H1 (cell line): ENCODE data around the gene CACNA1B. TPM values are rescaled to one million over a fixed set of nuclear protein-coding genes. Genes with fewer than 3 reads are reported as not detected.

ENCODE experiments used
- CTCF ChIA-PET: fragments of 300-600 bp; sonication (Branson Sonifier 250); formaldehyde crosslinking; loops from one replicate; lab custom pipeline; 2021; ENCODE audit not compliant: partially characterized antibody; lab: Charles Lee
- POLR2A ChIA-PET: fragments of 300-600 bp; sonication (Branson Sonifier 250); formaldehyde crosslinking; loops from one replicate; lab custom pipeline; 2021; ENCODE audit warnings: inconsistent platforms; ENCODE audit not compliant: partially characterized antibody; lab: Charles Lee
- DNase-seq, 2 experiments: peaks; one replicate each; pipeline versions ENCODE4 v3.0.0 to v3.0.0-alpha.2; 2010 to 2022; ENCODE audit warnings: low spot score in 2 of 2, low read depth in 1 of 2, mixed read lengths in 1 of 2
- FAIRE-seq: peaks from 2 replicates; lab custom pipeline; 2011; peaks lifted over from hg19 to GRCh38; lab: Jason Lieb, UNC
- H2AFZ ChIP-seq: 2 replicates; pipeline ENCODE4 v1.8.1; 2012; ENCODE audit warnings: low read length, inconsistent platforms
- H2AK5ac ChIP-seq: 2 replicates; pipeline ENCODE4 v1.6.1; 2013; ENCODE audit warnings: low read depth, low read length
- H2BK120ac ChIP-seq: replicated peaks from 2 replicates; pipeline ENCODE3; 2013; ENCODE audit warnings: low read depth, low read length, inconsistent platforms
- H2BK12ac ChIP-seq: 2 replicates; pipeline ENCODE4 v1.6.1; 2013; ENCODE audit warnings: low read depth, low read length
- H2BK15ac ChIP-seq: 2 replicates; pipeline ENCODE4 v1.6.1; 2013; ENCODE audit warnings: low read length
- H2BK20ac ChIP-seq: 2 replicates; pipeline ENCODE4 v1.6.1; 2013; ENCODE audit warnings: low read length
- H2BK5ac ChIP-seq: 2 replicates; pipeline ENCODE4 v1.6.1; 2013; ENCODE audit warnings: low read depth, low read length
- H3K14ac ChIP-seq: 2 replicates; pipeline ENCODE4 v1.6.1; 2013; ENCODE audit warnings: inconsistent platforms; ENCODE audit not compliant: insufficient read length
- H3K18ac ChIP-seq: 2 replicates; pipeline ENCODE4 v1.6.1; 2013; ENCODE audit warnings: low read length; ENCODE audit errors: extremely low read depth
- H3K23ac ChIP-seq: 2 replicates; pipeline ENCODE4 v1.6.1; 2013; ENCODE audit warnings: inconsistent platforms; ENCODE audit not compliant: insufficient read length
- H3K23me2 ChIP-seq: 2 replicates; pipeline ENCODE4 v1.6.1; 2013; ENCODE audit warnings: low read depth, low read length
- H3K27ac ChIP-seq: 2 replicates; pipeline ENCODE4 v1.6.1; 2011; ENCODE audit warnings: low read depth, low read length, inconsistent platforms
- H3K27me3 ChIP-seq, 4 experiments: replicated peaks in 1 of 4; 1 replicate in 1 of 4; 2 replicates in 3 of 4; pipeline versions ENCODE4 v1.6.1 to v1.8.1; 2011 to 2013; ENCODE audit warnings: low read length in 3 of 4, mild to moderate bottlenecking in 3 of 4, inconsistent platforms in 2 of 4, mixed read lengths in 2 of 4, moderate library complexity in 1 of 4; ENCODE audit not compliant: control insufficient read depth in 3 of 4, insufficient read depth in 3 of 4; ENCODE audit errors: extremely low read depth in 1 of 4
- H3K36me3 ChIP-seq, 4 experiments: 2 replicates each; pipeline versions ENCODE4 v1.6.1 to v1.8.1; 2011 to 2013; ENCODE audit warnings: mild to moderate bottlenecking in 4 of 4, low read length in 3 of 4, moderate library complexity in 2 of 4, control low read depth in 1 of 4, inconsistent platforms in 1 of 4; ENCODE audit not compliant: insufficient read depth in 4 of 4, control insufficient read depth in 2 of 4
- H3K4ac ChIP-seq: replicated peaks from 2 replicates; pipeline ENCODE3; 2013; ENCODE audit warnings: low read length, low read depth, mixed read lengths, inconsistent platforms; ENCODE audit not compliant: insufficient read length
- H3K4me1 ChIP-seq, 4 experiments: replicated peaks in 1 of 4; 1 replicate in 1 of 4; 2 replicates in 3 of 4; pipeline versions ENCODE4 v1.6.1 to v1.8.1; 2011 to 2013; ENCODE audit warnings: low read length in 3 of 4, inconsistent platforms in 2 of 4, mixed read lengths in 1 of 4; ENCODE audit not compliant: insufficient read depth in 4 of 4, control insufficient read depth in 3 of 4
- H3K4me2 ChIP-seq, 2 experiments: 2 replicates each; pipeline versions ENCODE4 v1.6.1 to v1.8.1; 2011 to 2013; ENCODE audit warnings: low read depth in 2 of 2, low read length in 2 of 2, control low read depth in 1 of 2, inconsistent platforms in 1 of 2, mild to moderate bottlenecking in 1 of 2; ENCODE audit not compliant: insufficient read depth in 1 of 2
- H3K4me3 ChIP-seq, 4 experiments: fragments of 200-600, 300-600 bp in 1 of 4; sonication (generic), shearing (Covaris generic), sonication (Bioruptor Twin) in 1 of 4; 2 replicates each; pipeline versions ENCODE4 v1.5.1 to v1.8.1; 2011 to 2016; ENCODE audit warnings: low read length in 4 of 4, low read depth in 3 of 4, control low read depth in 2 of 4, inconsistent platforms in 2 of 4, mild to moderate bottlenecking in 2 of 4, mixed read lengths in 1 of 4, moderate library complexity in 1 of 4; ENCODE audit not compliant: insufficient read depth in 2 of 4; ENCODE audit errors: extremely low read depth in 1 of 4
- H3K56ac ChIP-seq: replicated peaks from 2 replicates; pipeline ENCODE3; 2013; ENCODE audit warnings: low read depth, mild to moderate bottlenecking, mixed read lengths, low read length, inconsistent platforms; ENCODE audit not compliant: insufficient read length
- H3K79me1 ChIP-seq: 2 replicates; pipeline ENCODE4 v1.6.1; 2013; ENCODE audit warnings: low read depth, low read length, control low read depth
- H3K79me2 ChIP-seq, 2 experiments: 2 replicates each; pipeline versions ENCODE4 v1.6.1 to v1.8.1; 2012 to 2013; ENCODE audit warnings: low read length in 2 of 2, mild to moderate bottlenecking in 2 of 2, inconsistent platforms in 1 of 2; ENCODE audit not compliant: insufficient read depth in 2 of 2, control insufficient read depth in 1 of 2
- H3K9ac ChIP-seq, 4 experiments: replicated peaks in 1 of 4; 1 replicate in 1 of 4; 2 replicates in 3 of 4; pipeline versions ENCODE4 v1.6.1 to v1.8.1; 2011 to 2013; ENCODE audit warnings: low read depth in 3 of 4, low read length in 3 of 4, control low read depth in 2 of 4, mild to moderate bottlenecking in 2 of 4, moderate library complexity in 2 of 4, inconsistent platforms in 1 of 4; ENCODE audit errors: extremely low read depth in 1 of 4
- H3K9me3 ChIP-seq, 2 experiments: 2 replicates each; pipeline versions ENCODE4 v1.6.1 to v1.8.1; 2012 to 2013; ENCODE audit warnings: mild to moderate bottlenecking in 2 of 2, moderate library complexity in 2 of 2, control low read depth in 1 of 2, inconsistent platforms in 1 of 2, low read depth in 1 of 2, low read length in 1 of 2, mixed read lengths in 1 of 2; ENCODE audit not compliant: insufficient read depth in 2 of 2
- H4K20me1 ChIP-seq, 2 experiments: replicated peaks in 1 of 2; 2 replicates each; pipeline versions ENCODE3 to v1.8.1; 2011 to 2013; ENCODE audit warnings: inconsistent platforms in 2 of 2, low read length in 2 of 2, mild to moderate bottlenecking in 1 of 2; ENCODE audit not compliant: insufficient read depth in 2 of 2, control insufficient read depth in 1 of 2
- H4K5ac ChIP-seq: 2 replicates; pipeline ENCODE4 v1.6.1; 2013; ENCODE audit warnings: low read length, low read depth, mixed read lengths, inconsistent platforms; ENCODE audit not compliant: insufficient read length
- H4K8ac ChIP-seq: 2 replicates; pipeline ENCODE4 v1.8.0; 2013; ENCODE audit warnings: mild to moderate bottlenecking, moderate library complexity, low read length, inconsistent platforms; ENCODE audit not compliant: insufficient read depth; ENCODE audit errors: extremely low read depth
- H4K91ac ChIP-seq: replicated peaks from 2 replicates; pipeline ENCODE3; 2013; ENCODE audit warnings: low read length, mixed read lengths, inconsistent platforms; ENCODE audit not compliant: insufficient read length
- CBX5 ChIP-seq: fragments of 300-800, 300-1000 bp; sonication (generic); IDR thresholded peaks from 2 replicates; pipeline ENCODE4 v1.7.1; 2016; ENCODE audit warnings: antibody characterized with exemption, low read length, low read depth
- CEBPB ChIP-seq: IDR thresholded peaks from 2 replicates; pipeline ENCODE4 v1.6.1; 2012; ENCODE audit warnings: low read depth, low read length
- CHD1 ChIP-seq: IDR thresholded peaks from 2 replicates; pipeline ENCODE4 v1.6.1; 2012; ENCODE audit warnings: low read depth, low read length, improper control_type of control experiment
- CREB1 ChIP-seq: IDR thresholded peaks from 2 replicates; pipeline ENCODE4 v1.6.1; 2012; ENCODE audit warnings: inconsistent platforms
- CTBP2 ChIP-seq: IDR thresholded peaks from 2 replicates; pipeline ENCODE4 v1.7.0; 2011; ENCODE audit warnings: borderline replicate concordance, mild to moderate bottlenecking, moderate library complexity, mixed read lengths, low read length; ENCODE audit not compliant: insufficient read depth, insufficient read length
- EGR1 ChIP-seq: IDR thresholded peaks from 2 replicates; pipeline ENCODE4 v1.6.1; 2011; ENCODE audit warnings: low read depth, low read length, borderline replicate concordance
- EZH2 ChIP-seq: fragments of 200-600 bp; sonication (generic); IDR thresholded peaks from 2 replicates; pipeline ENCODE4 v1.7.1; 2012; ENCODE audit warnings: low read depth, mild to moderate bottlenecking, moderate library complexity, low read length, inconsistent platforms; ENCODE audit not compliant: severe bottlenecking
- HDAC2 ChIP-seq, 2 experiments: fragments of 300-600 bp in 1 of 2; sonication (generic) in 1 of 2; IDR thresholded peaks; 2 replicates each; pipeline ENCODE4 v1.6.1; 2011 to 2012; ENCODE audit warnings: low read depth in 2 of 2, low read length in 2 of 2, mild to moderate bottlenecking in 2 of 2, moderate library complexity in 2 of 2, borderline replicate concordance in 1 of 2, inconsistent platforms in 1 of 2
- KDM1A ChIP-seq: fragments of 200-600, 300-600 bp; sonication (generic); IDR thresholded peaks from 2 replicates; pipeline ENCODE4 v1.7.1; 2016; ENCODE audit warnings: mild to moderate bottlenecking, low read length, borderline replicate concordance
- RNF2 ChIP-seq: fragments of 200-900, 300-1000 bp; sonication (generic); IDR thresholded peaks from 2 replicates; pipeline ENCODE4 v1.7.1; 2016; ENCODE audit warnings: borderline replicate concordance, low read depth, mild to moderate bottlenecking, antibody characterized with exemption, low read length; ENCODE audit not compliant: poor library complexity, severe bottlenecking; ENCODE audit errors: missing control alignments
- TEAD4 ChIP-seq: IDR thresholded peaks from 2 replicates; pipeline ENCODE4 v1.6.1; 2012; ENCODE audit warnings: low read depth, low read length, inconsistent platforms, mixed read lengths
- WGBS, 2 experiments: shearing (Covaris generic) in 1 of 2; methylation state at CpG; one replicate each; pipeline versions ENCODE4 v1.1.6 to v1.1.7; 2013 to 2015; ENCODE audit warnings: low lambda C conversion rate in 2 of 2, mixed read lengths in 2 of 2, inconsistent platforms in 1 of 2, low coverage in 1 of 2, missing lambda C conversion rate in 1 of 2; ENCODE audit not compliant: insufficient replicate concordance in 2 of 2, insufficient coverage in 1 of 2, insufficient read length in 1 of 2; ENCODE audit errors: extremely low coverage in 1 of 2, missing lambda C conversion rate in 1 of 2; 5-methylcytosine and 5-hydroxymethylcytosine counted together
- polyA plus RNA-seq, 7 experiments: library from polyadenylated mRNA; depleted of rRNA in 3 of 7; stranded (reverse) in 5 of 7; unstranded in 2 of 7; fragments of >200 nt in 5 of 7; fragments of 200-250 nt in 2 of 7; gene quantifications; 1 replicate in 5 of 7; 2 replicates in 1 of 7; 4 replicates in 1 of 7; pipeline versions ENCODE4 v1.2.1 to v1.2.3, GENCODE V29; 2011 to 2013; ENCODE audit warnings: missing spikeins in 2 of 7, mixed read lengths in 2 of 7
- total RNA-seq: library from RNA; stranded (reverse); fragmentation: NEBNext Ultra II Directional; extraction: Animal tissue kit (Norgen Biotek cat#: 25700); gene quantifications from 2 replicates; pipeline ENCODE4 v1.2.1, GENCODE V29; 2021
- TF ChIP-seq, protein P1 (sequence below): IDR thresholded peaks from 2 replicates; pipeline ENCODE4 v1.6.1; 2012; ENCODE audit warnings: inconsistent platforms

CACNA1B gene
- total and polyA plus RNA-seq, 2 of the 8 experiments (the other 6 are each of a cell fraction or from before 2014, with no cell fraction given): 1.5 to 5.7 TPM

GRCh38 chr9:138067613-138068367 lies 190.2 kb downstream of the CACNA1B start:
- H2BK20ac ChIP-seq: no peak overlapping the region
- H4K8ac ChIP-seq: no peak overlapping the region
- 89% methylated on average over 17 of the region's 17 CpGs; no CpG with 5 or more reads in 1 of the 2 experiments for WGBS, 2 experiments
- no peaks in the 10 kb centered on the region for H3K36me3 ChIP-seq
- no peaks in the 10 kb centered on the region for H3K23me2 ChIP-seq
- H2BK120ac ChIP-seq: no peak overlapping the region
- no peaks in the 10 kb centered on the region for H3K79me2 ChIP-seq
- no peaks in the 10 kb centered on the region for H4K20me1 ChIP-seq
- no peak overlapping the region for H3K14ac ChIP-seq
- no peak for FAIRE-seq
- H3K18ac ChIP-seq: no peak overlapping the region
- CTCF ChIA-PET: interaction anchor here (1.1 kb wide), 1 partner anchor 36 kb away, joined by 4 read pairs; no protein-coding TSS in a partner anchor
- H3K4me3 ChIP-seq: no peak overlapping the region
- no peak overlapping the region for H4K91ac ChIP-seq
- POLR2A ChIA-PET: no interaction called here
- H3K9ac ChIP-seq: no peak overlapping the region
- H3K4me1 ChIP-seq: peaks cover 0 to 21% (median 9%) of the 10 kb centered on the region in 4 experiments; a peak in 5 of 7 replicates
- H4K5ac ChIP-seq: no peak overlapping the region
- H3K56ac ChIP-seq: no peak overlapping the region
- no peak overlapping the region for H3K4ac ChIP-seq
- H3K23ac ChIP-seq: no peak overlapping the region
- H2BK5ac ChIP-seq: no peak overlapping the region; the same call in 1 of the 2 replicates
- no peak overlapping the region; the same call in 1 of the 2 replicates for H2AK5ac ChIP-seq
- H3K79me1 ChIP-seq: no peaks in the 10 kb centered on the region
- no peak overlapping the region for H2BK12ac ChIP-seq
- no peak overlapping the region for H3K4me2 ChIP-seq
- H2AFZ ChIP-seq: no peak overlapping the region
- no peak overlapping the region for H3K27ac ChIP-seq
- H3K9me3 ChIP-seq: peaks cover 43 to 78% of the 10 kb centered on the region in 2 experiments; a peak in 3 of 4 replicates
- no peaks in the 10 kb centered on the region; a peak in 1 of 7 replicates for H3K27me3 ChIP-seq
- no peak overlapping the region for H2BK15ac ChIP-seq
- peak in 1 of 2 experiments; percentile 37 for DNase-seq
- no peak for TF ChIP-seq RNF2
- TF ChIP-seq KDM1A: no peak
- no peak for TF ChIP-seq CBX5
- TF ChIP-seq HDAC2 (IDR thresholded peaks at IDR 0.05; ENCODE audit: borderline replicate concordance in 1 of 2, low read depth in 2 of 2, low read length in 2 of 2): no peak
- TF ChIP-seq EZH2: no peak
- no peak for TF ChIP-seq CEBPB
- TF ChIP-seq CREB1: no peak
- no peak for TF ChIP-seq CHD1
- no peak for TF ChIP-seq EGR1
- TF ChIP-seq, protein P1, sequence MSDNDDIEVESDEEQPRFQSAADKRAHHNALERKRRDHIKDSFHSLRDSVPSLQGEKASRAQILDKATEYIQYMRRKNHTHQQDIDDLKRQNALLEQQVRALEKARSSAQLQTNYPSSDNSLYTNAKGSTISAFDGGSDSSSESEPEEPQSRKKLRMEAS: no peak
- no peak for TF ChIP-seq CTBP2
- no peak for TF ChIP-seq TEAD4
